ENCODE results near the gene HYAL3.

GRCh38 chr3:50316657-50317242 lies 17.5 kb upstream of the HYAL3 start:
- TF ChIP-seq CTCF (IDR thresholded peaks at IDR 0.05) (no peak), POLR2AphosphoS5 (IDR thresholded peaks at IDR 0.05) (no peak), POLR2A (IDR thresholded peaks at IDR 0.05; ENCODE audit: low read depth) (no peak), EP300 (IDR thresholded peaks at IDR 0.05) (no peak)

All from esophagus muscularis mucosa (tissue), 4 donors.